Suprapubic skin (tissue), 4 donors: Measurements from ENCODE around the gene HLCS.

Experiments used
- EP300 ChIP-seq: sonication (generic); formaldehyde crosslinking; IDR thresholded peaks from one replicate; pipeline ENCODE4 v1.6.1; 2017; ENCODE audit warnings: antibody characterized with exemption
- POLR2A ChIP-seq, 2 donors: fragments of 450-650 bp; IDR thresholded peaks; one replicate each; pipeline ENCODE4 v1.6.1; 2017; ENCODE audit warnings: antibody characterized with exemption in 2 of 2, mild to moderate bottlenecking in 2 of 2, moderate library complexity in 2 of 2
- POLR2AphosphoS5 ChIP-seq, 3 donors: sonication (generic); formaldehyde crosslinking; IDR thresholded peaks; one replicate each; pipeline ENCODE4 v1.6.1; 2017; ENCODE audit warnings: antibody characterized with exemption in 3 of 3
- TF ChIP-seq, protein P1 (sequence below), 2 donors: fragments of 200-600 bp in 1 of 2; fragments of 450-650 bp in 1 of 2; sonication (generic) in 1 of 2; IDR thresholded peaks; one replicate each; pipeline ENCODE4 v1.5.1; 2016 to 2019; ENCODE audit warnings: antibody characterized with exemption in 2 of 2, mild to moderate bottlenecking in 1 of 2, moderate library complexity in 1 of 2

GRCh38 chr21:36988536-36988935, 22.1 kb upstream of the HLCS start:
- TF ChIP-seq POLR2A (IDR thresholded peaks at IDR 0.05) (no peak), EP300 (no peak), POLR2AphosphoS5 (IDR thresholded peaks at IDR 0.05) (no peak)
- TF ChIP-seq, protein P1, sequence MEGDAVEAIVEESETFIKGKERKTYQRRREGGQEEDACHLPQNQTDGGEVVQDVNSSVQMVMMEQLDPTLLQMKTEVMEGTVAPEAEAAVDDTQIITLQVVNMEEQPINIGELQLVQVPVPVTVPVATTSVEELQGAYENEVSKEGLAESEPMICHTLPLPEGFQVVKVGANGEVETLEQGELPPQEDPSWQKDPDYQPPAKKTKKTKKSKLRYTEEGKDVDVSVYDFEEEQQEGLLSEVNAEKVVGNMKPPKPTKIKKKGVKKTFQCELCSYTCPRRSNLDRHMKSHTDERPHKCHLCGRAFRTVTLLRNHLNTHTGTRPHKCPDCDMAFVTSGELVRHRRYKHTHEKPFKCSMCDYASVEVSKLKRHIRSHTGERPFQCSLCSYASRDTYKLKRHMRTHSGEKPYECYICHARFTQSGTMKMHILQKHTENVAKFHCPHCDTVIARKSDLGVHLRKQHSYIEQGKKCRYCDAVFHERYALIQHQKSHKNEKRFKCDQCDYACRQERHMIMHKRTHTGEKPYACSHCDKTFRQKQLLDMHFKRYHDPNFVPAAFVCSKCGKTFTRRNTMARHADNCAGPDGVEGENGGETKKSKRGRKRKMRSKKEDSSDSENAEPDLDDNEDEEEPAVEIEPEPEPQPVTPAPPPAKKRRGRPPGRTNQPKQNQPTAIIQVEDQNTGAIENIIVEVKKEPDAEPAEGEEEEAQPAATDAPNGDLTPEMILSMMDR (IDR thresholded peaks at IDR 0.05), result no peak
